Measurements from ENCODE around the gene MFN2. TPM values are rescaled to one million over a fixed set of nuclear protein-coding genes. Genes with fewer than 3 reads are reported as not detected.

Gene MFN2
- total and polyA plus RNA-seq, 9 donors, result 27.8 to 77.0 (median 55.8) TPM

- H3K27ac ChIP-seq, result no peak overlapping the region
- intact Hi-C loops (cut with DNase I), result no loop called here
- H3K9me3 ChIP-seq, result no peaks in the 10 kb centered on the region
- H3K27me3 ChIP-seq, result no peaks in the 10 kb centered on the region
- no peaks in the 10 kb centered on the region for H3K36me3 ChIP-seq
- H3K4me1 ChIP-seq (ENCODE audit: insufficient read depth), result no peaks in the 10 kb centered on the region
- DNase-seq, result no peak
- TF ChIP-seq EP300 (IDR thresholded peaks at IDR 0.05), result no peak
- no peak for TF ChIP-seq POLR2A (IDR thresholded peaks at IDR 0.05)
- no peak for TF ChIP-seq CTCF (IDR thresholded peaks at IDR 0.05)
- no peak overlapping the region for H3K4me3 ChIP-seq
- 89 to 98% (median 91%) methylated on average over 9 of the region's 9 CpGs for WGBS, 3 donors
Observed at GRCh38 chr1:12009318-12009947, 29.2 kb downstream of the MFN2 start.

GRCh38 chr1:12010746-12011570, 30.7 kb downstream of the MFN2 start:
- Histone ChIP-seq H3K4me1 (ENCODE audit: insufficient read depth) (no peaks in the 10 kb centered on the region), H3K27ac (no peak overlapping the region), H3K27me3 (no peaks in the 10 kb centered on the region), H3K9me3 (no peaks in the 10 kb centered on the region), H3K36me3 (no peaks in the 10 kb centered on the region), H3K4me3 (no peak overlapping the region)
- intact Hi-C loops (cut with DNase I), result loop anchor here in 1 of 4 donors (10.0 kb wide), 1 partner anchor 64 kb away; no protein-coding TSS in a partner anchor
- no peak for DNase-seq
- no peak for TF ChIP-seq CTCF (IDR thresholded peaks at IDR 0.05)
- no peak for TF ChIP-seq EP300 (IDR thresholded peaks at IDR 0.05)
- no peak for TF ChIP-seq POLR2A (IDR thresholded peaks at IDR 0.05)
- 78 to 83% (median 80%) methylated on average over 16 of the region's 16 CpGs for WGBS, 3 donors

- H3K4me1 ChIP-seq (ENCODE audit: insufficient read depth), result no peaks in the 10 kb centered on the region
- TF ChIP-seq POLR2A (IDR thresholded peaks at IDR 0.05) (no peak), CTCF (IDR thresholded peaks at IDR 0.05) (no peak), EP300 (IDR thresholded peaks at IDR 0.05) (no peak)
- no peaks in the 10 kb centered on the region for H3K36me3 ChIP-seq
- no peak for DNase-seq
- no peak overlapping the region for H3K4me3 ChIP-seq
- no peaks in the 10 kb centered on the region for H3K9me3 ChIP-seq
- no peak overlapping the region for H3K27ac ChIP-seq
- H3K27me3 ChIP-seq, result no peaks in the 10 kb centered on the region
- WGBS, 3 donors, result 87 to 93% (median 88%) methylated on average over 4 of the region's 4 CpGs
- intact Hi-C loops (cut with DNase I), result loop anchor here in 1 of 4 donors (10.0 kb wide), 1 partner anchor 63 kb away; no protein-coding TSS in a partner anchor
Observed at GRCh38 chr1:12011998-12012397, 31.8 kb downstream of the MFN2 start.

GRCh38 chr1:12012560-12013316, 32.5 kb downstream of the MFN2 start:
- TF ChIP-seq CTCF (IDR thresholded peaks at IDR 0.05) (no peak), POLR2A (IDR thresholded peaks at IDR 0.05) (no peak), EP300 (IDR thresholded peaks at IDR 0.05) (no peak)
- intact Hi-C loops (cut with DNase I), result loop anchor here in 1 of 4 donors (10.0 kb wide), 1 partner anchor 62 kb away; no protein-coding TSS in a partner anchor
- 85 to 93% (median 90%) methylated on average over 8 of the region's 8 CpGs for WGBS, 3 donors
- Histone ChIP-seq H3K36me3 (no peaks in the 10 kb centered on the region), H3K4me3 (no peak overlapping the region), H3K27me3 (no peaks in the 10 kb centered on the region), H3K4me1 (ENCODE audit: insufficient read depth) (no peaks in the 10 kb centered on the region), H3K27ac (no peak overlapping the region), H3K9me3 (no peaks in the 10 kb centered on the region)
- no peak for DNase-seq
